B cell (primary cell): Measurements from ENCODE around the gene CYP27B1.

Experiments used
- EZH2 ChIP-seq: IDR thresholded peaks from 2 replicates; pipeline ENCODE4 v1.6.1; 2012; ENCODE audit warnings: borderline replicate concordance, low read depth, mild to moderate bottlenecking, moderate library complexity, low read length; ENCODE audit not compliant: insufficient read depth, poor library complexity, severe bottlenecking
- TF ChIP-seq, protein P1 (sequence below): fragments of 200-600 bp; IDR thresholded peaks from one replicate; pipeline ENCODE4 v1.8.0; 2022; ENCODE audit warnings: antibody characterized with exemption, mild to moderate bottlenecking

DNA sequence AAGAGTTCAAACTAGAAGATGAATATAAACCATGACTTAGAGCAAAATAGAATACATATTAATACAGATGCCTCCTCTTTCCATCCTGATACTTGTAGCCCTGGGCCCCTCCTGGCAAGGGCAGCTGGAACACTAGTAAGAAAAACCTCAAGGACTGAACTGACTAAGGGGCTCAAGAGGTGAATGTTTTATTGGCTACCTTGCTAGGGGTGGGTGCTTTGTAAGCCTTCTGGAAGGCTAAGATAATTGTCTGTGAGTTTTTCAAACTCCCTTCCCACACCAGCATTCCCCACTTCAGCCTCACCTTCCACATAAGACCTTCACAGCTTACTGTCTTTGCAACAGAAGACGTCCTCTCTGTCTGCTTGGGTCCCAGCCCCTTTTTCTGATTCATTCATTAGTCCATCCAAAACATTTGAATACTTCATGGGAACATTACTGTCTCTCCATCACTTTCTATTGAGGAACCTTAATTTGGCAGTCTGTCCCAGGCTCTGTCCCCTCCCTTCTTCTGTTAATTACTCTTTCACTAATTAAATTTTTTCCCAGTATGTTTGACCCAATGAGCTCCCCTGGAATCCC lies 13.0 kb downstream of the CYP27B1 start:
- TF ChIP-seq, protein P1, sequence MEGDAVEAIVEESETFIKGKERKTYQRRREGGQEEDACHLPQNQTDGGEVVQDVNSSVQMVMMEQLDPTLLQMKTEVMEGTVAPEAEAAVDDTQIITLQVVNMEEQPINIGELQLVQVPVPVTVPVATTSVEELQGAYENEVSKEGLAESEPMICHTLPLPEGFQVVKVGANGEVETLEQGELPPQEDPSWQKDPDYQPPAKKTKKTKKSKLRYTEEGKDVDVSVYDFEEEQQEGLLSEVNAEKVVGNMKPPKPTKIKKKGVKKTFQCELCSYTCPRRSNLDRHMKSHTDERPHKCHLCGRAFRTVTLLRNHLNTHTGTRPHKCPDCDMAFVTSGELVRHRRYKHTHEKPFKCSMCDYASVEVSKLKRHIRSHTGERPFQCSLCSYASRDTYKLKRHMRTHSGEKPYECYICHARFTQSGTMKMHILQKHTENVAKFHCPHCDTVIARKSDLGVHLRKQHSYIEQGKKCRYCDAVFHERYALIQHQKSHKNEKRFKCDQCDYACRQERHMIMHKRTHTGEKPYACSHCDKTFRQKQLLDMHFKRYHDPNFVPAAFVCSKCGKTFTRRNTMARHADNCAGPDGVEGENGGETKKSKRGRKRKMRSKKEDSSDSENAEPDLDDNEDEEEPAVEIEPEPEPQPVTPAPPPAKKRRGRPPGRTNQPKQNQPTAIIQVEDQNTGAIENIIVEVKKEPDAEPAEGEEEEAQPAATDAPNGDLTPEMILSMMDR = no peak
- no peak for TF ChIP-seq EZH2
